Ascending aorta (tissue), 2 donors: ENCODE measurements around the gene RLBP1. TPM values are rescaled to one million over a fixed set of nuclear protein-coding genes. Genes with fewer than 3 reads are reported as not detected.

Experiments used
- DNase-seq, 2 donors: peaks; one replicate each; pipeline ENCODE4 v3.0.0-alpha.2; 2019; ENCODE audit warnings: low spot score in 2 of 2
- H3K27ac ChIP-seq, 2 donors: fragments of 200-600 bp; sonication (generic); one replicate each; pipeline ENCODE4 v1.5.1; 2016 to 2017; ENCODE audit warnings: mild to moderate bottlenecking in 1 of 2
- H3K27me3 ChIP-seq: fragments of 200-600 bp; sonication (generic); one replicate; pipeline ENCODE4 v1.5.1; 2017
- H3K36me3 ChIP-seq, 2 donors: fragments of 200-600 bp; sonication (generic); one replicate each; pipeline ENCODE4 v1.5.1; 2016
- H3K4me1 ChIP-seq, 2 donors: fragments of 200-600 bp; sonication (generic); one replicate each; pipeline ENCODE4 v1.5.1; 2016 to 2017; ENCODE audit warnings: mild to moderate bottlenecking in 1 of 2
- H3K4me3 ChIP-seq, 2 donors: fragments of 200-600 bp; sonication (generic); one replicate each; pipeline ENCODE4 v1.5.1; 2016 to 2017; ENCODE audit warnings: mild to moderate bottlenecking in 1 of 2
- H3K9me3 ChIP-seq, 2 donors: fragments of 200-600 bp; sonication (generic); one replicate each; pipeline ENCODE4 v1.5.1; 2016
- intact Hi-C: fragments of 100-400 bp; cut with DNase I; formaldehyde crosslinking; loops from one replicate; pipeline ENCODE4 v1.15.1; 2023
- total RNA-seq: library from RNA; depleted of rRNA; stranded (reverse); fragments of >200 nt; gene quantifications from one replicate; pipeline ENCODE4 v1.1.0, GENCODE V29; 2016
- TF ChIP-seq, protein P1 (sequence below), 3 experiments: fragments of 200-600 bp in 2 of 3; fragments of 450-650 bp in 1 of 3; sonication (generic) in 2 of 3; IDR thresholded peaks; one replicate each; pipeline ENCODE4 v1.5.1; 2016 to 2019; ENCODE audit warnings: antibody characterized with exemption in 3 of 3, mild to moderate bottlenecking in 1 of 3, moderate library complexity in 1 of 3

The RLBP1 gene
- total RNA-seq, 1 donor from 2014 or later, result not detected

DNA sequence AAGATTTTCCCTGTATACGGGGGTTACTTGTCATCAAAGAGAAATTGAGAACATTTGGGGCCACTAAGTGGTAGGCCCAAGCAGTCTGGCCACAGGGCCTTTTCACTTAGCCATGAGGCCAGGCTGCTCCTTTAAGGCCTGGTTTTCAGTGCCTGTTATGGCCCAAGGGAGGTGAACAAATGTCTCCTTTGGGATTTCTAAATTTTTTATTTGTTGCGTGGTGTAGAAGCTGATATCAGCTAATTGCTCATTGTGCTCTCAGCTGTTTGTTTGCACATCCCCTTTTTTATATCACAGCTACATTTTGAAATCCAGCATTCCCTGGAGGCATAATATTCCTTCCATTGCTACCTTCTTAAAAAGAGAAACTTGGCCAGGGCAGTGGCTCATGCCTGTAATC is 48.5 kb downstream of the RLBP1 start:
- peaks cover 0 to 31% of the 10 kb centered on the region in 2 donors for H3K4me1 ChIP-seq
- no peaks in the 10 kb centered on the region for H3K9me3 ChIP-seq
- peak in 1 of 2 donors; percentile 27 for DNase-seq
- TF ChIP-seq, protein P1, sequence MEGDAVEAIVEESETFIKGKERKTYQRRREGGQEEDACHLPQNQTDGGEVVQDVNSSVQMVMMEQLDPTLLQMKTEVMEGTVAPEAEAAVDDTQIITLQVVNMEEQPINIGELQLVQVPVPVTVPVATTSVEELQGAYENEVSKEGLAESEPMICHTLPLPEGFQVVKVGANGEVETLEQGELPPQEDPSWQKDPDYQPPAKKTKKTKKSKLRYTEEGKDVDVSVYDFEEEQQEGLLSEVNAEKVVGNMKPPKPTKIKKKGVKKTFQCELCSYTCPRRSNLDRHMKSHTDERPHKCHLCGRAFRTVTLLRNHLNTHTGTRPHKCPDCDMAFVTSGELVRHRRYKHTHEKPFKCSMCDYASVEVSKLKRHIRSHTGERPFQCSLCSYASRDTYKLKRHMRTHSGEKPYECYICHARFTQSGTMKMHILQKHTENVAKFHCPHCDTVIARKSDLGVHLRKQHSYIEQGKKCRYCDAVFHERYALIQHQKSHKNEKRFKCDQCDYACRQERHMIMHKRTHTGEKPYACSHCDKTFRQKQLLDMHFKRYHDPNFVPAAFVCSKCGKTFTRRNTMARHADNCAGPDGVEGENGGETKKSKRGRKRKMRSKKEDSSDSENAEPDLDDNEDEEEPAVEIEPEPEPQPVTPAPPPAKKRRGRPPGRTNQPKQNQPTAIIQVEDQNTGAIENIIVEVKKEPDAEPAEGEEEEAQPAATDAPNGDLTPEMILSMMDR (IDR thresholded peaks at IDR 0.05), result no peak
- no peak overlapping the region for H3K4me3 ChIP-seq
- H3K27ac ChIP-seq, result peak overlapping the region; percentile 61 to 67
- no peaks in the 10 kb centered on the region for H3K27me3 ChIP-seq
- peaks cover 11 to 25% of the 10 kb centered on the region in 2 donors for H3K36me3 ChIP-seq
- intact Hi-C loops, result loop anchor here (10.0 kb wide), 1 partner anchor 518 kb away; no protein-coding TSS in a partner anchor

DNA sequence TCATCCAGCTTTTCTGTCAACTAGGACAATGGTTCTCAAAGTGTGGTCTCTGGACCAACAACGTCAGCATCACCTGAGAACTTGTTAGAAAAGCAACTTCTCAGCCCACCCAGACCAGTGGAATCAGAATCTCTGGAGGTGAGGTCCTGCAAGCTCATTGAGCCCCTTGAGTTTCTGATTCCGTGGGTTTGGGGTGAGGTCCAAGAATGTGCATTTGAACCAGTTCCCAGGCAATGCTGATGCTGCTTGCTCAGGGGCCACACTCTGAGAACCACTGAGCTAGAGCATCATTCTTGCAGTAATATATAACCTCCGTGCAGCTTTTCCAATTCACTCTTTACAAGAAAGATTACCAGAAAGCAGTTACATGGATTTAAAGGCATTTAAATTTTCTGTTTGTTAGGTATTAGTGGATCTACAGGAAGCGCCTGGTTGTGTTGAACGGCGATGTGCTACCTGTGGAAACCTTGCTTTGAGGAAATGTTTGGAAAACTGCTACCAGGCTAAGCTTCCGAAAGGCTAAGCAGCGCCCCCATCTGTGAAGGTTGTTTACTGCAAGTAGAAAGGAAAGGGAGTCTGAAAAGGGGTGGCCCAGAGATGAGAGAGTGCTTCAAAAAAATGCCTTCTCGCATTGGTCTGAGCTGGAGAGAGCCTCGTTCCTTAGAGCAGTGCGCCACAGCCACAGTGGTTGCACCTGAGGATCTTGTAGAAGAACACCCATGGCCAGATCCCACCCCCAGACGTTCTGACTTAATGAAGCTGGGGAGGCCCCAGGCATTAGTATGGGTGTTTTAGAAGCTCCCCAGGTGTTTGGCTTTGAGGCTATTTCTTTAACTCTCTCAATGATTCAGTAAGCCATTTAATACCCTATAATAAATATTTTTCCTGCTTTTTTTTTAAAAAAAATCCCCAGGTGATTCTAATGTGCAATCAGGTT is 50.0 kb downstream of the RLBP1 start:
- intact Hi-C loops, result loop anchor here (10.0 kb wide), 1 partner anchor 517 kb away; no protein-coding TSS in a partner anchor

DNA sequence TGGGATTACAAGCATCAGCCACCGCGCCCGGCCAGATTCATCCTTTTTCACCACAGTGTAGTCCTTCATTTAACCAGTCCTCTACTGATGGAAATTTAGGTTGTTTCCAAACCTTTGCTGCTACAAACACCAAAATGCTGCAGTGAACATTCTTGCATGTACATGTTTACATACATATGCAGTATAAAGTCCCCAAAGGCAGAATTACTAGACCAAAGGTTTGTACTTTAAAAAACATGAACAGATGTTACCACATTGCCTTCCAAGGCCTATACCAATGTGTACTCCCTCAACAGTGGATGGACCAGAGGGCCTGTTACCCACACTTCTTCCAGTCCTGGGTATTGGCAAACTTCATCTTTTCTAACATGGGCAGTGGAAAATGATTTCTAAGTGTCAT is 51.0 kb downstream of the RLBP1 start:
- Histone ChIP-seq H3K27ac (peak overlapping the region; percentile 7 to 83), H3K36me3 (peaks cover 0 to 4% of the 10 kb centered on the region in 2 donors), H3K4me3 (no peak overlapping the region), H3K9me3 (no peaks in the 10 kb centered on the region), H3K27me3 (no peaks in the 10 kb centered on the region), H3K4me1 (peaks cover 6 to 50% of the 10 kb centered on the region in 2 donors)
- DNase-seq, result peak in 1 of 2 donors; percentile 48
- intact Hi-C loops, result loop anchor here (10.0 kb wide), 1 partner anchor 516 kb away; no protein-coding TSS in a partner anchor
- TF ChIP-seq, protein P1 (IDR thresholded peaks at IDR 0.05), result no peak

More for the DNA sequence above, 50.0 kb downstream of the RLBP1 start:
- peaks cover 6 to 39% of the 10 kb centered on the region in 2 donors for H3K4me1 ChIP-seq
- no peaks in the 10 kb centered on the region for H3K27me3 ChIP-seq
- TF ChIP-seq, protein P1 (IDR thresholded peaks at IDR 0.05), result peak; percentile 51 to 72 (median 60)
- H3K9me3 ChIP-seq, result no peaks in the 10 kb centered on the region
- H3K4me3 ChIP-seq, result no peak overlapping the region
- H3K27ac ChIP-seq, result peak overlapping the region; percentile 7 to 17
- peaks cover 4 to 15% of the 10 kb centered on the region in 2 donors for H3K36me3 ChIP-seq
- peak in 1 of 2 donors; percentile 61 for DNase-seq

DNA sequence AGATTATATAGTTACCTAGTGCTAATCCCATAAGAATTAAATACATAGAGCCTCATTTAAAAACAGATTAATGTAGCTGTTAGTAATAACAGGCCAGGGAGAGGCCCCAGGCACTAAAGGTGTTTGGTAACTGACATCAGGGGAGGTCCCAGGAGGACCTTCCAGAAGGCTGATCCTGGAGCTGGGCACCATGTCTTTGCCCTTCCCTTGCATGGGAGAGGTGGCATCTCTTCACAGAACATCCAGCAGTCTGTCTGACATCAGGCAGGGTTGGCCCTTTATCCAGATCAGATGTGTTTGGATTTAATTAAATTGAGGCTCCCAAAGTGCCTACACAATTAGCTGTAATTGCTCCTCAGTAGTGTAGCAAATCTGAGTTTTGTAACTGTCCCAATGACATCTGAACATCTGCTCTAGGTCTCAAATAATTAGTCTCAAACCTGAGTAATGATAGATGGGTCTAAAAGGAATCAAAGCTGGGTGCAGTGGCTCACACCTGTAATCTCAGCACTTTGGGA is 53.0 kb downstream of the RLBP1 start:
- Histone ChIP-seq H3K36me3 (peaks cover 4 to 7% of the 10 kb centered on the region in 2 donors), H3K9me3 (no peaks in the 10 kb centered on the region), H3K4me3 (no peak overlapping the region), H3K27me3 (no peaks in the 10 kb centered on the region), H3K27ac (peak overlapping the region; percentile 83 to 86), H3K4me1 (peaks cover 12 to 42% of the 10 kb centered on the region in 2 donors)
- intact Hi-C loops, result loop anchor here (5.0 kb wide), 1 partner anchor 46 kb away; no protein-coding TSS in a partner anchor
- TF ChIP-seq, protein P1 (IDR thresholded peaks at IDR 0.05), result no peak
- DNase-seq, result peak in 1 of 2 donors; percentile 8

DNA sequence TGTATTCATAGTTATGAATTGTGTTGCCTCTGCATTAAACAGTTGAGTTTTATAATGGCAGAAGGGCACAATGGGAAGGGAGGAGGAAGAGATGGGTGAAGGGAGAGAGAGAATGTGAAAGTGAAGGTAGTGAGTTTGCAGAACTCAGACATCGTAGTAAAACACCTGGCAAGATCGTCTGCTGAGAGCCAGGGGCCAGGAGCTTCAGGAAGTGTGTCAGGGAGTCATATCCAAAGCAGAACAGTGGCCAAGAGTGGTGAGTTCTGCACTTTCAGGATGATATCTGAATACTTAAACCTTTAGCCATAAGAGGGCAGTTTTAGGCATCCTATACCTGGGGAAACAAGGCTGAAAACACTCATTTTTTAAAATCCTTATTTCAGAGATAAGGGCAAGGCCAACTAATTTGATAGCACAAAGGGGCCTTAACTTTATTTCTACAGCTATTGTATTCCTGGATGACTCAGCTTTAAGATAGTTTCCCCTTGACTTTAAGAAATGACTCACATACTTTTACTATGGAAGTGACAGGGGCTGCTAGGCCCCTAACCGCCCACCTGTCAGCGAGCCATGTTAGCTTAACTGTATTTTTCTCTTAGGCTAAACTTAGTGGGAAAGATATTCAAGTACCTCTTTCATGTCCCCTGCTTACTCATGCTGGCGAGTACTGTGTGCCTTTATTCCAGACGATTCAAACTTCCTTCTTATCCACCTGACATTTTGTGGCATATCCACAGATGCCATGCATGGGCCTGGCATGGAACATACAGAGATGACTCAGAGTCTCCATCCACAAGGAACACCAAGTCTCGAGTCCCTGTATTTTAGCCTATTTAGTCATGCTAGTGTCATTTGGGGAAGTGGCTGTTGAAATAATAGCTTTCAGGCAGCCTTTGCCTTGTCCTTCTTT is 53.9 kb downstream of the RLBP1 start:
- TF ChIP-seq, protein P1 (IDR thresholded peaks at IDR 0.05), result no peak
- Histone ChIP-seq H3K9me3 (no peaks in the 10 kb centered on the region), H3K27ac (peak overlapping the region; percentile 83 to 86), H3K4me1 (peaks cover 12 to 39% of the 10 kb centered on the region in 2 donors), H3K36me3 (peaks cover 4 to 7% of the 10 kb centered on the region in 2 donors), H3K27me3 (no peaks in the 10 kb centered on the region), H3K4me3 (no peak overlapping the region)
- DNase-seq, result peak; percentile 59 to 85
- intact Hi-C loops, result loop anchor here (1.0 to 5.0 kb wide), 2 partner anchors 45 to 80 kb away; no protein-coding TSS in a partner anchor
